Measurements from ENCODE around the gene CCDC195.

CCDC195 gene

DNA sequence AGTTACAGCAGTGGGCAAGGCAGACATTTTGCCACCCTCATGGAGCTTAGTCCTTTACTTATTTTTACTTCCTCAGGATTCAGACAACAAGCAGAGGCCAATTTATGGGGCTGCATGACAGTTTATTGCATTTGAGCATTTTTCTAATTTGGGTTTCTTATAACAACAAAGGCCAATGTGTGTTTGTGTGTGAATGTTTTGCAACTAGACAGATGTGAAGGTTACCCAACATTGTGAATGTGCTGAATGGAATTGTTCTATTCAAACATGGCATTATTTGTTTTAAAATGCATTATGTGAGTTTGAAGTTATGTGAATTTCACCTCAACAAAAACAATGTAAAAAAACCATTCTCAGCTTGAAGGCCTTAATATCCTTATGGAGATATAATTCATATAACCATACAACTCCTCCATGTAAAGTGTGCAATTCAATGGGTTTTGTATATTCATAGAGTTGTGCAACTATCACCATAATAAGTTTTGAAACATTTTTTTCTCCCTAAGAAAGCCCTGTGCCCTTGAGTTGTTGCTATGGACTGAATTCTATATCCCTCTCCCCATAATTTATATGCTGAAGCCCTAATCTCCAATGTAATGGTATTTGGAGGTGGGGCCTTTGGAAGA lies 57.3 kb downstream of the CCDC195 start:
- no peak overlapping the region for H3K4me3 ChIP-seq (ENCODE audit: low read length)
- peak; percentile 95 for DNase-seq (ENCODE audit: low read depth)
- TF ChIP-seq, protein P1, sequence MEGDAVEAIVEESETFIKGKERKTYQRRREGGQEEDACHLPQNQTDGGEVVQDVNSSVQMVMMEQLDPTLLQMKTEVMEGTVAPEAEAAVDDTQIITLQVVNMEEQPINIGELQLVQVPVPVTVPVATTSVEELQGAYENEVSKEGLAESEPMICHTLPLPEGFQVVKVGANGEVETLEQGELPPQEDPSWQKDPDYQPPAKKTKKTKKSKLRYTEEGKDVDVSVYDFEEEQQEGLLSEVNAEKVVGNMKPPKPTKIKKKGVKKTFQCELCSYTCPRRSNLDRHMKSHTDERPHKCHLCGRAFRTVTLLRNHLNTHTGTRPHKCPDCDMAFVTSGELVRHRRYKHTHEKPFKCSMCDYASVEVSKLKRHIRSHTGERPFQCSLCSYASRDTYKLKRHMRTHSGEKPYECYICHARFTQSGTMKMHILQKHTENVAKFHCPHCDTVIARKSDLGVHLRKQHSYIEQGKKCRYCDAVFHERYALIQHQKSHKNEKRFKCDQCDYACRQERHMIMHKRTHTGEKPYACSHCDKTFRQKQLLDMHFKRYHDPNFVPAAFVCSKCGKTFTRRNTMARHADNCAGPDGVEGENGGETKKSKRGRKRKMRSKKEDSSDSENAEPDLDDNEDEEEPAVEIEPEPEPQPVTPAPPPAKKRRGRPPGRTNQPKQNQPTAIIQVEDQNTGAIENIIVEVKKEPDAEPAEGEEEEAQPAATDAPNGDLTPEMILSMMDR (conservative IDR thresholded peaks at IDR 0.05; ENCODE audit: low read length), result no peak

GRCh38 chr2:224657349-224657748 lies 58.8 kb downstream of the CCDC195 start:
- no peak overlapping the region for H3K4me3 ChIP-seq (ENCODE audit: low read length)
- no peak for DNase-seq (ENCODE audit: low read depth)
- TF ChIP-seq, protein P1 (conservative IDR thresholded peaks at IDR 0.05; ENCODE audit: low read length), result no peak

DNA sequence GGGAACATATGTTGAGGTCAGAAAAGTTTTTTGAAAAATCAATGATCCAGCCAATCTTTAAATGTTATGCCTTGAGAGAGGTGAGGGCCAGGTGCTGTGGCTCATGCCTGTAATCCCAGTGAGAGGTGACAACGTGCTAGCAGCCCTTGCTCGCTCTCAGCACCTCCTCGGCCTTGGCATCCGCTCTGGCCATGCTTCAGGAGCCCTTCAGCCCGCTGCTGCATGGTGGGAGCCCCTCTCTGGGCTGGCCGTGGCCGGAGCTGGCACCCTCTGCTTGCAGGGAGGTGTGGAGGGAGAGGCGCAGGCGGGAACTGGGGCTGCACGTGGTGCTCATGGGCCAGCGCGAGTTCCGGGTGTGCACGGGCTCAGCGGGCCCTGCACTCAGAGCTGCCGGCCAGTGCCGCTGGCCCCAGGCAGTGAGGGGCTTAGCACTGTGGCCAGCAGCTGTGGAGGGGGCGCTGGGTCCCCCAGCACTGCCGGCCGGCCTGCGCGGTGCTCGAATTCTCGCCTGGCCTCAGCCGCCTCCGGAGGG lies 61.1 kb downstream of the CCDC195 start:
- no peak overlapping the region for H3K4me3 ChIP-seq (ENCODE audit: low read length)
- TF ChIP-seq, protein P1 (conservative IDR thresholded peaks at IDR 0.05; ENCODE audit: low read length), result no peak
- no peak for DNase-seq (ENCODE audit: low read depth)
